ENCODE results near the gene DHX16.

DNA sequence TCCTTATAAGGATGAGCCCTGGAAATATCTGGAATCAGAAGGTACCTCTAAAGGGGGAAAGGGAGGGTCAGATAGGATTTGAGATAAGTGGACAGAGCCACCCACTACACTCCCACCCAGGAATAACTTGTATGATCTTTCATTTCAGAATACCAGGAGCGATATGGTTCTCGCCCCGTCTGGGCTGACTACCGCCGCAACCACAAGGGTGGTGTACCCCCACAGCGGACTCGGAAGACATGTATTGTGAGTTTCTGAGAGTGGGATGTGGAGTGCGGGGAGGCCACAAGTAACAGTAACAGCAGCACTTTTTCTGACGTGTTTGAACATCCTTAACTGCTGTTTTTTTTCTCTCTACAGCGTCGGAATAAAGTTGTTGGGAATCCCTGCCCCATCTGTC lies 53.2 kb downstream of the DHX16 start:
- TF ChIP-seq, protein P1, sequence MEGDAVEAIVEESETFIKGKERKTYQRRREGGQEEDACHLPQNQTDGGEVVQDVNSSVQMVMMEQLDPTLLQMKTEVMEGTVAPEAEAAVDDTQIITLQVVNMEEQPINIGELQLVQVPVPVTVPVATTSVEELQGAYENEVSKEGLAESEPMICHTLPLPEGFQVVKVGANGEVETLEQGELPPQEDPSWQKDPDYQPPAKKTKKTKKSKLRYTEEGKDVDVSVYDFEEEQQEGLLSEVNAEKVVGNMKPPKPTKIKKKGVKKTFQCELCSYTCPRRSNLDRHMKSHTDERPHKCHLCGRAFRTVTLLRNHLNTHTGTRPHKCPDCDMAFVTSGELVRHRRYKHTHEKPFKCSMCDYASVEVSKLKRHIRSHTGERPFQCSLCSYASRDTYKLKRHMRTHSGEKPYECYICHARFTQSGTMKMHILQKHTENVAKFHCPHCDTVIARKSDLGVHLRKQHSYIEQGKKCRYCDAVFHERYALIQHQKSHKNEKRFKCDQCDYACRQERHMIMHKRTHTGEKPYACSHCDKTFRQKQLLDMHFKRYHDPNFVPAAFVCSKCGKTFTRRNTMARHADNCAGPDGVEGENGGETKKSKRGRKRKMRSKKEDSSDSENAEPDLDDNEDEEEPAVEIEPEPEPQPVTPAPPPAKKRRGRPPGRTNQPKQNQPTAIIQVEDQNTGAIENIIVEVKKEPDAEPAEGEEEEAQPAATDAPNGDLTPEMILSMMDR (IDR thresholded peaks at IDR 0.05; ENCODE audit: low read depth, low read length), result no peak
- no peak for TF ChIP-seq EZH2phosphoT487 (IDR thresholded peaks at IDR 0.05; ENCODE audit: low read depth)
